ENCODE measurements around the gene LAMP5. TPM values are rescaled to one million over a fixed set of nuclear protein-coding genes. Genes with fewer than 3 reads are reported as not detected.

LAMP5 gene
- total and polyA plus RNA-seq, 9 of the 15 experiments (the other 6 are each of a cell fraction or from before 2014, with no cell fraction given), result not detected

- ATAC-seq (no peak), FAIRE-seq (no peak), DNase-seq (ENCODE audit: extremely low read depth in 1 of 4, low spot score in 3 of 4) (no peak)
- ChIA-PET POLR2A (no interaction called here), CTCF (ENCODE audit: low intra/inter-chr PET ratio) (no interaction called here)
- in situ Hi-C loops (cut with MboI) (no loop called here), intact Hi-C loops (cut with micrococcal nuclease) (no loop called here)
- no peak for TF ChIP-seq ZNF785 (CRISPR knock-in tag; IDR thresholded peaks at IDR 0.05)
- Histone ChIP-seq H3K9ac (ENCODE audit: insufficient read depth in 1 of 2, low read depth in 2 of 2, low read length in 2 of 2) (no peak overlapping the region), H3K27me3 (ENCODE audit: control insufficient read depth in 2 of 2, insufficient read depth in 2 of 2, low read length in 2 of 2) (no peaks in the 10 kb centered on the region), H3K9me1 (ENCODE audit: control insufficient read depth, insufficient read depth, low read length) (no peaks in the 10 kb centered on the region), H2AFZ (ENCODE audit: low read depth, low read length) (no peak overlapping the region), H3K79me2 (ENCODE audit: control insufficient read depth, insufficient read depth, low read length) (no peaks in the 10 kb centered on the region), H3K36me3 (ENCODE audit: control insufficient read depth, insufficient read depth, low read length) (no peaks in the 10 kb centered on the region), H3K4me3 (no peak overlapping the region), H4K20me1 (replicated peaks; ENCODE audit: control insufficient read depth, insufficient read depth, low read length) (no peaks in the 10 kb centered on the region), H3K4me1 (replicated peaks in 1 of 2; ENCODE audit: control insufficient read depth in 2 of 2, insufficient read depth in 2 of 2, low read length in 2 of 2) (no peaks in the 10 kb centered on the region), H3K27ac (ENCODE audit: extremely low read depth, low read depth, low read length) (no peak overlapping the region), H3K9me3 (replicated peaks; ENCODE audit: control insufficient read depth, insufficient read depth, low read depth, low read length) (no peaks in the 10 kb centered on the region), H3K4me2 (ENCODE audit: insufficient read depth, low read length) (no peak overlapping the region)
- 0% methylated on average over 3 of the region's 3 CpGs for WGBS (ENCODE audit: insufficient coverage, low coverage, missing lambda C conversion rate)
- BruUV-seq (replicated peaks), result no TSS peak
These were observed 60.4 kb downstream of the LAMP5 start for GRCh38 chr20:9574776-9575175.

- FAIRE-seq, result no peak
- CTCF ChIA-PET (ENCODE audit: low intra/inter-chr PET ratio), result no interaction called here
These were observed 61.4 kb downstream of the LAMP5 start for GRCh38 chr20:9575836-9576235.

More at GRCh38 chr20:9575836-9576235, 61.4 kb downstream of the LAMP5 start:
- Histone ChIP-seq H3K27ac (ENCODE audit: extremely low read depth, low read depth, low read length) (no peak overlapping the region), H3K4me1 (replicated peaks in 1 of 2; ENCODE audit: control insufficient read depth in 2 of 2, insufficient read depth in 2 of 2, low read length in 2 of 2) (no peaks in the 10 kb centered on the region), H3K4me3 (no peak overlapping the region), H4K20me1 (replicated peaks; ENCODE audit: control insufficient read depth, insufficient read depth, low read length) (no peaks in the 10 kb centered on the region), H3K27me3 (ENCODE audit: control insufficient read depth in 2 of 2, insufficient read depth in 2 of 2, low read length in 2 of 2) (no peaks in the 10 kb centered on the region), H3K79me2 (ENCODE audit: control insufficient read depth, insufficient read depth, low read length) (no peaks in the 10 kb centered on the region), H3K9me1 (ENCODE audit: control insufficient read depth, insufficient read depth, low read length) (no peaks in the 10 kb centered on the region), H3K9ac (ENCODE audit: insufficient read depth in 1 of 2, low read depth in 2 of 2, low read length in 2 of 2) (no peak overlapping the region), H2AFZ (ENCODE audit: low read depth, low read length) (no peak overlapping the region), H3K4me2 (ENCODE audit: insufficient read depth, low read length) (no peak overlapping the region), H3K9me3 (replicated peaks; ENCODE audit: control insufficient read depth, insufficient read depth, low read depth, low read length) (no peaks in the 10 kb centered on the region), H3K36me3 (ENCODE audit: control insufficient read depth, insufficient read depth, low read length) (no peaks in the 10 kb centered on the region)
- in situ Hi-C loops (cut with MboI) (no loop called here), intact Hi-C loops (cut with micrococcal nuclease) (no loop called here)
- no peak for DNase-seq (ENCODE audit: extremely low read depth in 1 of 4, low spot score in 3 of 4)
- no TSS peak for BruUV-seq (replicated peaks)
- POLR2A ChIA-PET, result no interaction called here
- TF ChIP-seq ZNF699 (CRISPR knock-in tag; IDR thresholded peaks at IDR 0.05; ENCODE audit: insufficient replicate concordance), result no peak
- no peak for TF ChIP-seq DDX20 (tag; IDR thresholded peaks at IDR 0.05; ENCODE audit: low read depth)
- WGBS (ENCODE audit: insufficient coverage, low coverage, missing lambda C conversion rate), result 0% methylated on average over 1 of the region's 1 CpG
- ATAC-seq, result no peak

All from K562 (cell line).